HG03457 (cell line): ENCODE data around the gene MYORG.

Experiments
- ATAC-seq: cut with Tn5 transposase; IDR thresholded peaks from one replicate; pipeline ENCODE4 v1.9.1; 2021; ENCODE audit warnings: moderate number of reproducible peaks; ENCODE audit not compliant: unreplicated experiment

Gene MYORG

DNA sequence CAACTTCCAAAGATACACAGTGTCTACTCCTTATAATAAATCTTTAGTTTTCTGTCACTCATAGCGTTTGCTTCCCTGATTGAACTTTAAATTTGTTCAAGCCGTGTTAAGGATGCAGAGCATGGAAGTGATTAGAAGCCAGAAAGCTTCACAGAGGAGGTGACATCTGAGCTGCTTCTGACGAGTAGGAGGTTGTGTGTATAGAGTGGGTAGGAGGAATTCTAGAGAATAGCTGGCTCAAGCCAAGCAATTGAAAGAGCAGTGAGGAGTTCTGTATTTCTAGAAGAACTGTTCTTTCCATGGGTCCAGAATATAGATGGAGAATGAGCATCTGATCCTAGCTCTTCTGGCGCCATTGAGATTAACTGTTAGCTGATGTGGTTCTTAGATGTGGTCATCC, 41.3 kb downstream of the MYORG start:
- no peak for ATAC-seq

DNA sequence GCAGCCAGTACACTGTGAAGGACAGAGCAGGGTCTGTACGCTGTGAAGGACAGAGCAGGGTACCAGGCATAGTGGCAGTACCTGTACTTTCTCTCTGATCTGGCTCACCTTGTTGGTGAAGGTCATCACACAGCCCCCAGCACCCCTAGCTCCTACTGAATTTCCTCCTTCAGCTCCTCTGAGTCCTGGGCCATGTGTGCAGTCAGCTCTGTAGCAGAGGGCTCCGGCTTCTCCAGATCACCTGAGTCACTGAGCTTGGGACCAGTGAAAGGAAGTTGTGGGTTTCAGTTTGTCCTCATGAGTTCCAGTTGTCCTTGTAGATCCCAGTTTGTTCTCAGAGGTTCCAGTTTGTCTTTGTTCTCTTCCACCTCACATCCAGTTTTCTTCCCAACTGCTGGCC, 41.8 kb downstream of the MYORG start:
- ATAC-seq, result no peak

- no peak for ATAC-seq
Observed at GRCh38 chr9:34334337-34334824, 42.3 kb downstream of the MYORG start.

DNA sequence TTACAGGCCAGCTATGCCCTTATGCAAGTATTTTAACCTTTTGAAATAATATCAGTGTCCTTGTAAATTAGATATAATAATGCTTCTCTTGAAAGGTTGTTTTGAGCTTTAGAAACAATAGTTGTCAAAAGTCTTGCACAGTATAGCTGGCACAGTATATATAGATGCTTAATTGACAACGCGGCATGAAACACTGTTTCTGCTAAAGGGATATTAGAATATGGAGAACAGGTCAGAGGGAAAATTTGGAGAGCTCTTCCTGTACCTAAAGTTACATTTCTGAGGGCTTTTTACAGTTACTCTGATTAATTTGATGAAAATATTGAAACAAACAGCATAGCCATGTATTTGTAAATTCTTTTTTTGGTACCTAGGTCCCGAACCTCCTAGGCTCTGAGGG, 42.9 kb downstream of the MYORG start:
- no peak for ATAC-seq

DNA sequence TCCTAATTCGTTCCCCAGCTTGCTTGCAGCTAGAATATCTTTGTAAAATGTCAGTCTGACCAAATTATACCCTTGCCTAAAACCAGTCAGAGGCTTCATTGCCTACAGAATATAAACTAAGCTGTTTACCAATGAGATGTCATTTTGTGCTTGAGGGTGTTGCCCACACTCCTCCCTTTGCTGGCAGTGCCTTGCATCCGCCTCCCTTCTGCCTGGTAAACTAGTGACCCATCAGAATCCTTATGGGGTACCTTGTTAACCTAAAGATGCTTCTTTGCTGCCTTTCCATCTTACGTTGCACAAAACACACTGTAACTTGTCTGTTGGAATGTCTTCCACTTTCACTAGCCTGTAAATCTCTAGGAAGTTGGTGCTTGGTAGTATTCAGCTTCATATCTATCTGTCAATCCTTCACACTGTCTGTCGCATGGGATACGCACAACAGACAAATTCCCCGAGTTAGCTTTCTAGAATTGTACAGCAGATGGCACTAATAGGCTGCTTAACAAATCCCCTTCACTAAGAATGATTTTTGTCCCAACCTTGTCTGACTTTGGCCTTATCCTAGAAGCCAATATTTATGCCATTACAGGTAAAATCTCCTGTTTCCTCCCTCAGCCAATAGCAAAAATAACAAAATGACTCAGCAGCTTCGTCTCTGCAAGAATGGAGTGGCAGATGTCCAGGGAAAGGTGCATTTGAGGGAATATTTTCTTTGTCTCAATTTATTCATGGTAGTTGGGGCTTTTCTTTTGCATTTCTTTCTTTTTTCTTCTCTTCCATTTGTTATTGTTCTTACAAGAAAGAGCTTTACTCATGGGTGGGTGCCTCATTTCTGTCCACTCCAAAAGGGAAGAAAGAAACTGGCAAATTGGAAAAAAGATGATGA, 44.4 kb downstream of the MYORG start:
- no peak for ATAC-seq

- ATAC-seq, result no peak
Observed at GRCh38 chr9:34331196-34331595, 45.5 kb downstream of the MYORG start.

DNA sequence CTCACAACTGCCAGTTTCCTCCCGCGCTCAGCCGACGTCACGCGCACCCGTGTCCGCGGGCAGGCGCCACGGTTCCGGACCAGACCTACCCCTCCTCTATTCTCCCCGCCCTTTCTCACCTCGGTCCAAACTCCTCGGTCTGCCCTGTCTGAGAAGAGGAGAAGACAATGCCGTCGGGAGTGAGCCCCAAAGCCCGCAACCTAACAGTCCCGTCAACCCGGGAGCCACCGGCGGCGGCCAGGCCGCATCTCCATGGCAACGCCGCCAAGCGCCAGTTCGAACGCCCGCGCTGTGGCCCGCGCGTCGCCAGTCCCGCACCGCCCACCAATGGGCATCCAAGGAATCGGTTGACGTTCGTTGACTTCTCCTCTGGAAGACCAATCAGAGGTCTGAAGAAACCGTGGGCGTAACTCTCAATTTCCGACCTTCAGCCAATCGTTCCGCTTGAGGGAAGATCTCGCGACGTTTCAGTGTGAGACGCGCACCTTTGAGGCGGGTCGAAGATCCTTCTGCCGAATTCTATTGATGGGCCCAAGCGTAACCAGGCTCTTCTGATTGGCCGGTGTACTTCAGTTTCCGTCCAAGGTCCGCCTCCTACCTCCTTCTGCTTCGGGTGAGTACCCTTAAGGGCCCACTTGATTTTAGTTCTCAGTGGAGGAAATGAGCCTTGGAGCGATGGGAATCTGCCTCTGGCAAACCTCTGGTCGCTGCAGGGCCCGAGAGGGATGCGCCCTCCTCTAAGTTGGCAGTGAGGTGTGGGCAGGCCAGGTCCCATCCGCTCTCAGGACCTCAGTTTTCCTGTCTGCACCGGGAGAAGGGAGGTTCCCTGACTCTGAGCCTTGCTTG, 47.5 kb downstream of the MYORG start, which contains the start of the genes KIF24 and NUDT2:
TSS of gene KIF24 (minus strand) at position 282 of the 846 bp plus-strand sequence. CDS start 17,922 bp downstream, outside the sequence.
TSS of gene NUDT2 (plus strand) at position 583 of the 846 bp plus-strand sequence. CDS start 9,471 bp downstream, outside the sequence.
- peak; percentile 89 for ATAC-seq

DNA sequence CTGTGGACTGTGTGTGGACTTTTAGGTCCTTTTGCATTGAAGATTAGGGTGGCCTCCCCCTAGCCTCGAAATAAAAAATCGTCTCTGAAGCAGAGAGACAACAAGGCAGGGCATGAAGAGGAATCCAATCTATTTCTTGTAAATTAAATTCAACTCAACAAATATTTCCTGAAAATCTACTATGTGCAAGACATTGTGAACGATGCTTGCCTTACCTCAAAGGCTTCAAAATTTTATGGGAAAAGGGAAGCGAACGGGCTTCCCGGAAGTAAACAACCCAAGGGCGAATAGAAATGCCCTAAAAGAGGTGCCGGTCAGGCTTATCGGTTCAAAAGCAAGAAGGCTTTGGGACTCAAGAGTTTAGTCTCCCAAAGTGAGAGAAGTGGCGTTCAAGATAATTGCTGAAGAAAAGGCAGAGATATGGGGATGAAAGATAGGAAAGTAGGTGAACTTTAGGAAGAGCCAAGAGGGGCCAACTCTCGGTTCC, 48.2 kb downstream of the MYORG start:
- ATAC-seq, result no peak

DNA sequence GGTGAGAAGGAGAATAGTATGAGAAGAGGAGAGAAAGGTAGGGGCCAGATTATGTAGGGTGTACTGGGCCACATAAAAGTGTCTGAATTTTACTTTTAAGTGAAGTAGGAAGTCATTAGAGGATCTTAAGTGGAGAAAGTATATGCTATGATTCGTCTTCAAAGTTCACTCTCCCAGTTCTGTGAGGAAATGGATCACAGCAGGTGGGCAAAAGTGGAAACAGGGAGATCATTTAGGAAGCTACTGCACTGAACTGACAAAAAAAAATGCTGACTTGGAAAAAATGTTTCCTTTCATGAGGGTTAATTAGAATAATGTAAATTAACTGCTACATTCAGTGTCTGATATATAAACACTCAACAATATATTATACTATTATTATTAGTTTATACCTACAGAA, 50.0 kb downstream of the MYORG start:
- no peak for ATAC-seq

DNA sequence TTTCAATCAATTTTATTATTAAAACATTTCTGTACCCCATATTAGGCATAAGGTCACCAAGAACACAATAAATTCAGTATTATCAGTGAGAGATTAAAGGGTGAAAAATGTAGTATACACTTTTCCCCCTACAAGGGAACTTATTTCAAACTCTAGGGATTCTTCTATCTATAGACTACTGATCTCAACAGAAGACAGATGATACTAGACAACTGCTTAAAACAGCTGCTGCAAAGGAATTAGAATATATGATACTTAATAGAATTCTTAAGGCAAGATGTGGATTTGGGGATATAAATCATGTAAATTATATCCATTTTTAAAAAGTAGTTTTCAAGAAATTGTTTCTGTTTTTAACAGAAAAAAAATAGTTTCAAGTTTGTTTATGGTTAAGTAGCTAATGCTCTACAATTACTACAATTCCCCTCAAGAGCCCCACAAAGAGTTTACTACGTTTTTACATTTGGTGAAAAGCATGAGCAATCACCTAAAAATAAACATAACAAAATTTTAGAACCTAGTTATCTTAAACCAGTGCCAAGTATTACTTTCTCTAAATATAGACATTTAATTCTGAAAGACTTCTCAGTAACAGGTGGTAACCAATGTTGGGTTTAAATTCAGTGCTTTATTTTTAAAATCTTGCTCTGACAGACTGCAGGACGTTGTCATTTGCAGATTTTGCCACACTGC, 53.7 kb downstream of the MYORG start:
- no peak for ATAC-seq

DNA sequence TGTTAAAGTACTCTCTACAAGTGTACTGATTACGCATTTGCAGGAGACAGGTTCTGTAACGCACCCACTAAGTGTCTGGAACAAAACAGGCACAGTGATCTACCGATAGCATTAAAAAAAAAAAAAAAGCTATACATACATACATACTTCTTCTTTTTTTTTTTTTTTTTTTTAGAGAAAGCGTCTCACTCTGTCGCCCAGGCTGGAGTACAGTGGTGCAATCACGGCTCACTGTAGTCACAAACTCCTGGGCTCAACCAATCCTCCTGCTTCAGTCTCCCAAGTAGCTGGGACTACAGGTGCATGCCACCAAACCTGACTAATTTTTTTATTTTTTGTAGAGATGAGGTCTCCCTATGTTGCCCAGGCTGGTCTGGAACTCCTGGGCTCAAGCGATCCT, 55.2 kb downstream of the MYORG start:
- no peak for ATAC-seq

DNA sequence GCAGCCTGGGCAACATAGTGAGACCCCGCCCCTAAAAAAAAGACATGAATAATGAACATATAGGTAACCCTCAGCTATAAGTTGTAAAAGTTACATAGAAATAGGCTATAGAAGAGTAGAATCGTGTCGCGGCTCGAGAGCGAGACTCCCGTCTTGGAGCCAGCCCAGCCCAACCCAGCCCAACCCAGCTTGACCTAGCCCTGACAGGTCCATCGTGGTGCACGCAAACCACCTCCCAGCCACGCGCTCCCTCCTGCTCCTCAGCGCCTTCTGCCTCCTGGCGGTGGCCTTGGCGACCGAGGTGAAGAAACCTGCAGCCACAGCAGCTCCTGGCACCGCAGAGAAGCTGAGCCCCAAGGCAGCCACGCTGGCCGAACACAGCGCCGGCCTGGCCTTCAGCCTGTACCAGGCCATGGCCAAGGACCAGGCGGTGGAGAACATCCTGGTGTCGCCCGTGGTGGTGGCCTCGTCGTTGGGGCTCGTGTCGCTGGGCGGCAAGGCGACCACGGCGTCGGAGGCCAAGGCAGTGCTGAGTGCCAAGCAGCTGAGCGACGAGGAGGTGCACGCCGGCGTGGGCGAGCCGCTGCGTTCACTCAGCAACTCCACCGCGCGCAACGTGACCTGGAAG, 58.4 kb downstream of the MYORG start:
- no peak for ATAC-seq

DNA sequence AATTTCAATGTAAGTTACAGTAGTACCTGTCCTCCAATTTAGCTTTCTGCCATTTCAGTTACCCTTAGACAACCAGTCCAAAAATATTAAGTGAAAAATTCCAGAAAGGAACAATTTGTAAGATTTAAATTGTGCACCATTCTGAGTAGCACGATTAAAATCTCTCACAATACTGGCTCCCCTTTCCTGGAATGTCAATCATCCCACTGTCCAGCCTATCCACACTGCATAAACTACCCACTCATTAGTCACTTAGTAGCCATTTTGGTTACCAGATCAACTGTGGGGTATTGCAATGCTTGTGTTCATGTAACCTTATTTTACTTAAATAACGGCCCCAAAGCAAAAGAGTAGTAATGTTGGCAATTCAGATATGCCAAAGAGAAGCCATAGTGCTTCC, 59.3 kb downstream of the MYORG start:
- no peak for ATAC-seq
